Fibroblast of mammary gland (primary cell): ENCODE measurements around the gene ZNF385D.
A peak's percentile ranks its signal among the peaks of the same experiment; 100 is the strongest.

Source experiments
- DNase-seq: peaks from one replicate; pipeline ENCODE4 v3.0.0-alpha.2; 2010; ENCODE audit warnings: low read depth
- H3K4me3 ChIP-seq: 2 replicates; pipeline ENCODE4 v1.5.1; 2011; ENCODE audit warnings: low read depth, mild to moderate bottlenecking, low read length, moderate library complexity; ENCODE audit not compliant: control insufficient read depth
- CTCF ChIP-seq: conservative IDR thresholded peaks from 2 replicates; pipeline ENCODE4 v1.5.1; 2011; ENCODE audit warnings: low read depth, low read length, inconsistent platforms; ENCODE audit not compliant: control insufficient read depth, insufficient read depth

ZNF385D gene

GRCh38 chr3:21526461-21526860, 224.5 kb downstream of the ZNF385D start:
- H3K4me3 ChIP-seq: no peak overlapping the region
- no peak for DNase-seq
- TF ChIP-seq CTCF: no peak

GRCh38 chr3:21524133-21524532, 226.9 kb downstream of the ZNF385D start:
- TF ChIP-seq CTCF: no peak
- DNase-seq: peak; percentile 38
- no peak overlapping the region for H3K4me3 ChIP-seq

GRCh38 chr3:21520106-21520963, 230.7 kb downstream of the ZNF385D start:
- no peak for DNase-seq
- H3K4me3 ChIP-seq: no peak overlapping the region
- no peak for TF ChIP-seq CTCF

- no peak overlapping the region for H3K4me3 ChIP-seq
- TF ChIP-seq CTCF: no peak
- no peak for DNase-seq
Measured at GRCh38 chr3:21517184-21517583, 233.8 kb downstream of the ZNF385D start.

- no peak for DNase-seq
- H3K4me3 ChIP-seq: no peak overlapping the region
- TF ChIP-seq CTCF: no peak
Measured at GRCh38 chr3:21515417-21515816, 235.6 kb downstream of the ZNF385D start.

- no peak for TF ChIP-seq CTCF
- no peak overlapping the region for H3K4me3 ChIP-seq
- DNase-seq: peak; percentile 54
Measured at GRCh38 chr3:21509731-21510470, 241.1 kb downstream of the ZNF385D start.
